GM19193 (cell line): Measurements from ENCODE around the gene OR51E1.

ENCODE experiments used
- POLR2A ChIP-seq: IDR thresholded peaks from 4 replicates; pipeline ENCODE4 v1.6.1; 2011; ENCODE audit not compliant: insufficient read depth, insufficient read length; ENCODE audit errors: extremely low read depth

OR51E1 gene, protein sequence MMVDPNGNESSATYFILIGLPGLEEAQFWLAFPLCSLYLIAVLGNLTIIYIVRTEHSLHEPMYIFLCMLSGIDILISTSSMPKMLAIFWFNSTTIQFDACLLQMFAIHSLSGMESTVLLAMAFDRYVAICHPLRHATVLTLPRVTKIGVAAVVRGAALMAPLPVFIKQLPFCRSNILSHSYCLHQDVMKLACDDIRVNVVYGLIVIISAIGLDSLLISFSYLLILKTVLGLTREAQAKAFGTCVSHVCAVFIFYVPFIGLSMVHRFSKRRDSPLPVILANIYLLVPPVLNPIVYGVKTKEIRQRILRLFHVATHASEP

GRCh38 chr11:4643682-4644081, at the start of gene OR51E1:
OR51E1 (plus strand) TSS chr11:4643982; CDS start chr11:4652527, 8,545 bp downstream.
- TF ChIP-seq POLR2A: no peak

DNA sequence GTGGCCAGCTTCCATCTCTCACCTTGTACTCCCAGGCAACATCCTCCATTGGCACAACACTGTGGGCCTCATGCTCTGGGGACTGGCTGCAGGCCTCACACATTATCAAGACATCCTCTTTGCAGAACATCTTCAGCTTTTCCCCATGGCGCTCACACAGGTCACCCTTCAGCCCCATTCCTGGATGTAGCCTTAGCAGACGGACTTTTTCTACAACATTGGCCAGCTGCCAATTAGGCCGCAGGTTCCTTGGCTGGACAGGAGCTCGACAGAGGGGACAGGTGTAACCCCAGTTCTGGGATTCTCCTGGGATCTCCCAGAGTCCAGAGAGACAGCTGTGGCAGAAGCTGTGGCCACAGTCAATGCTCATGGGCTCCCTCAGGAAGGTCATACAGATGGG, 38.7 kb upstream of the OR51E1 start:
- no peak for TF ChIP-seq POLR2A

GRCh38 chr11:4606231-4607015, 37.4 kb upstream of the OR51E1 start:
- TF ChIP-seq POLR2A: no peak

DNA sequence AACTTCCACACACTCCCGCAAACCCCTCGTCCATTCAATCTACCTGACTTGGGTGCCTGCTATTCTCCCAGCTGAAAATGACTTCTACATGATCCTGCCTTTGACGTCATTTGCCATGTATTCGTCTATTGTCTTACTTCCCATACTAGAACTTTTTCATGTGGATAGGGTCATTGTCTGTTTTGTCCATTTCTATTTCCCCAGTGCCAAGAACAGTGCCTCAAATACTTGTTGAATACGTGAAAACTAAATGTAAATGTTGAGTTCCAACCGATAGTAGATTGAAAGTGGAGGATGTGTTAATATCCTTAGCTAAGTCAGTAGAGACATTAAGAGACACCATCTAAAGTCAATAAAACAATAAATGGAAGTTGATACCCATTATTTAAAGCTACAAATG, 36.7 kb upstream of the OR51E1 start:
- TF ChIP-seq POLR2A: no peak

GRCh38 chr11:4607781-4608666, 35.8 kb upstream of the OR51E1 start, which contains the start of gene TRIM68:
TRIM68 (minus strand) TSS chr11:4608231; CDS start chr11:4605504, 2,727 bp downstream.
- TF ChIP-seq POLR2A: peak; percentile 86

- no peak for TF ChIP-seq POLR2A
Observed at GRCh38 chr11:4610258-4610935, 33.4 kb upstream of the OR51E1 start.

- TF ChIP-seq POLR2A: no peak
Observed at GRCh38 chr11:4611986-4612385, 31.8 kb upstream of the OR51E1 start.

DNA sequence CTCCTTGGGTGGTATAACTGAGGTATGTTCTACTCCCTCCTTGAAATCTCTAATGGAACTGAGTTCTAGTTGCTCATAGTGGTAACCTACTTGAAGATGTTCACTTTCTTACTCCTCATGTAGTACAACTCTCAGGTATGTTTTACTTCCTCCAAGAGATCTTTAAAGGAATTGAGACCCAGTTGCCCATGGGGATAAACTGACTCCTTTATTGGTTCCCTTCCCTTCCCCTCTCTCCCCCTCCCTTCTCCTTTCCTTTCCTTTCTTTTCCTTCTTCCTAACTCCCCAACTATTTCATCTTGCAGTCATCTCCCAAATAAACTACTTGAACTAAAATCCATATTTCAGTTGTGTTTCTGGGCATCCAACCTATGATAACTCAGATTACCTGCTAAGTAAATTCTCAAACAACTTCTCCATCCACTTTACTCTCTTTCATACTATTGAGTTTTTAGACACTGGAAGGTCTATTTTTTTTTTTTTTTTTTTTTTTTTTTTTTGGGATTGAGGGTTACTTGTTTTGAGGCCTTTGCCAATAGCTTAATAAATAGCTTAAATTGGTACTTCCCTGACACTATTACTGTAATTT, 27.8 kb upstream of the OR51E1 start:
- TF ChIP-seq POLR2A: no peak

DNA sequence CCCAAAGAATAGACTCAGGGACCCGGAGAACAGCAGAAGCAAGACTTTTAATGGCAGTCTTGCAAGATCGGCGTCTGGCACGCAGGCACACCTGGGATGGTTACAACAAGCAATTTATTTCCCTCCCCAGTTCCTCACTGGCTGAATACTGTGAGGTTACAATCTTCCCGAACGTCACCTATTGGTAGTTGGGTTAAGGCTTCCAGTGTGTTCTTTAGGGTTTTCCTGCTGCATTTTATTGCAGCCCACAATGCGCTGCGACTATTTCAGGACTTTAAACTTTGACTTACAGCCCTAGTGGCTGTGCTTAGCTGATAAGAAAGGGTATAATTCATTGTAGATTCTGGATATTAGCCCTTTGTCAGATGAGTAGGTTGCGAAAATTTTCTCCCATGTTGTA, 24.3 kb upstream of the OR51E1 start:
- TF ChIP-seq POLR2A: no peak

- TF ChIP-seq POLR2A: no peak
Observed at GRCh38 chr11:4626207-4627099, 17.3 kb upstream of the OR51E1 start.

GRCh38 chr11:4636136-4636535, 7.6 kb upstream of the OR51E1 start:
- no peak for TF ChIP-seq POLR2A

GRCh38 chr11:4636962-4637661, 6.7 kb upstream of the OR51E1 start, which contains the start of gene OR51D1:
OR51D1 (plus strand) TSS chr11:4637477; CDS start chr11:4639791, 2,314 bp downstream.
- TF ChIP-seq POLR2A: no peak
